Subcutaneous adipose tissue (tissue), 4 donors: Measurements from ENCODE around the gene PPARA. TPM values are rescaled to one million over a fixed set of nuclear protein-coding genes. Genes with fewer than 3 reads are reported as not detected.

Source experiments
- CTCF ChIP-seq: fragments of 450-650 bp; IDR thresholded peaks from one replicate; pipeline ENCODE4 v1.5.1; 2016; ENCODE audit warnings: low read depth, mild to moderate bottlenecking, control low read depth, antibody characterized with exemption, moderate library complexity
- total RNA-seq, 4 donors: library from RNA; depleted of rRNA; stranded (reverse); fragments of >200 nt; gene quantifications; one replicate each; pipeline ENCODE4 v1.1.0, GENCODE V29; 2016

The PPARA gene
- total RNA-seq, 4 donors from 2014 or later, result 23.5 to 51.0 (median 36.0) TPM

DNA sequence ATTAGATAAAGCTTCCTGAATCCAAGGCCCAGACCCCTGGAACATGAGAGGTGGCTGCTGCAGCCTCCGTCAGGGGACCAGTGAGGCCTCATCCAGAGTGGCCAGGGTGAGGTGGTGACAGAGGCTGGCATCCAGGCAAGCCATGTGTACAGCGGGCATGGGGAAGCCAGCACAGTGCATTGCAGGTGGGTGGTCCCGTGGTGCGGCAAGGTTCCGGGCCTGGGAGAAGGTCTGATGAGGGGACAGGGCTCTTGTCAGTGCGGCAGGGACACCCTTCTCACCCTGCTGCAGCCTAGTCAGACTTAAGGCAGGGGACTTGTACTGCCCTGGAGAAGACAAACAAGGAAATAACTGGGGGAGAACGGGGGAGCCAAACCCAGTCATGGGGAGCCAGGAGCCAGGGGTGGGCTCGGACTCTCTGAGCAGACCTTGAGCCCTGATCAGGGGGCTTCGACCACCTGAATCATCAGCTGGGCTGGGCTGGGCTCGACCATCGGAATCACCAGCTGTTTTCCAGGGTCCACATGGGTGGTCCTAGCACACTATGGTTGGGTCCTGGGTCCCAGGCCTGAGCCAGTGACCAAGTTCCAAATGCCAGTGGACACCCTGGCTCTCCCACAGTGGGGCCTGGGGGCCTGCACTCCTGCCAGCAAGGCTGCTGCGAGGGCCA is 122.6 kb downstream of the PPARA start:
- TF ChIP-seq CTCF, result no peak

- no peak for TF ChIP-seq CTCF
These were observed 123.3 kb downstream of the PPARA start for GRCh38 chr22:46273432-46274148.

DNA sequence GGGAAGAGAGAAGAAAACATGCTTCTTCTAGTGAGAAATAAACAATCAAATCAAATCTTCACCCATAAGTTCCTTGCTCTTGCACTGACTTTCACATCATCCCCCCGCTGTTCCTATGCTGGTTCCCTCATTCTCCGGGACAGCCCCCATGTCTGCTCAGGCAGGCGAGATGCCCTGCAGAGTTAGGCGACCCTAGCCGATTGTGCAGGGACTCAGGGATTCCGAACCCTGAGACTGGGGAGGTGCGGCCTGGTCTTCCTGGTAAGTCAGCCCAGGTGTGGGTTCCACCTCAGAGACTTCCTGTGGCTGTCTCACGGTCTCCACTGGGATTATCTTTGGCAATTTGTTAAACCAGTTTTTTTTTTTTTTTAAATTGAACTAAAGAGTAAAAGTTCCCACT is 124.1 kb downstream of the PPARA start:
- TF ChIP-seq CTCF, result no peak

DNA sequence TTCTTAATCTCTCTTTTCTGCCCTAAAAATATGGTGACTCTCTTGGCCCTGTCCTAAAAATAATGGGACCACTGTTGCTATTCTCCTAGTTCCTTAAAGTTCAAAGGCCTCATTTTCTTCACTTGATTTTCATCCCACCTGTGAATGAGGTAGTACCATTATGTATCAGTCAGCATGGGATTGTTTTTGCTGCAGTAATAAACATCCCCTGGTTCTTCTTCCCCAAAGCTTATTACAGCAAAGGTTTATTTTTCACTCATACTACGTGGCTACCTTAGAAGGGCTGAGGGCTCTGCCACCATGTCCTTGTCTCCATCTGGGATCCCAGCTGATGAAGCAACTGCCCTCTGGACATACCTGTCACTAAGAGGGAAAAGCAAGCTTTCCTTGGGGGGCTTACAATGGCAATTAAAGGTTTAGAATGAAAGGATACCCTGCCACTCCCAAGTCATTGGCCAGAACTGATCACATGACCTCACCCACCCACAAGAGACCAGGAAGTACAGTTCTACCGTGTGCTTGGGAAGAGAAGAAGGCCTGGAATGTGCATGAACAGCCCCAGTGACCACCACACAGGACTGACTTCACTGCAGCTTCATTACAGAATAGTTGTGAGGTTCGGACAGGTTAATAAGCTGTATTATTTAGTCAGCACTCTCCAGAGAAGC is 125.3 kb downstream of the PPARA start:
- TF ChIP-seq CTCF, result no peak

- no peak for TF ChIP-seq CTCF
These were observed 126.2 kb downstream of the PPARA start for GRCh38 chr22:46276563-46276962.

DNA sequence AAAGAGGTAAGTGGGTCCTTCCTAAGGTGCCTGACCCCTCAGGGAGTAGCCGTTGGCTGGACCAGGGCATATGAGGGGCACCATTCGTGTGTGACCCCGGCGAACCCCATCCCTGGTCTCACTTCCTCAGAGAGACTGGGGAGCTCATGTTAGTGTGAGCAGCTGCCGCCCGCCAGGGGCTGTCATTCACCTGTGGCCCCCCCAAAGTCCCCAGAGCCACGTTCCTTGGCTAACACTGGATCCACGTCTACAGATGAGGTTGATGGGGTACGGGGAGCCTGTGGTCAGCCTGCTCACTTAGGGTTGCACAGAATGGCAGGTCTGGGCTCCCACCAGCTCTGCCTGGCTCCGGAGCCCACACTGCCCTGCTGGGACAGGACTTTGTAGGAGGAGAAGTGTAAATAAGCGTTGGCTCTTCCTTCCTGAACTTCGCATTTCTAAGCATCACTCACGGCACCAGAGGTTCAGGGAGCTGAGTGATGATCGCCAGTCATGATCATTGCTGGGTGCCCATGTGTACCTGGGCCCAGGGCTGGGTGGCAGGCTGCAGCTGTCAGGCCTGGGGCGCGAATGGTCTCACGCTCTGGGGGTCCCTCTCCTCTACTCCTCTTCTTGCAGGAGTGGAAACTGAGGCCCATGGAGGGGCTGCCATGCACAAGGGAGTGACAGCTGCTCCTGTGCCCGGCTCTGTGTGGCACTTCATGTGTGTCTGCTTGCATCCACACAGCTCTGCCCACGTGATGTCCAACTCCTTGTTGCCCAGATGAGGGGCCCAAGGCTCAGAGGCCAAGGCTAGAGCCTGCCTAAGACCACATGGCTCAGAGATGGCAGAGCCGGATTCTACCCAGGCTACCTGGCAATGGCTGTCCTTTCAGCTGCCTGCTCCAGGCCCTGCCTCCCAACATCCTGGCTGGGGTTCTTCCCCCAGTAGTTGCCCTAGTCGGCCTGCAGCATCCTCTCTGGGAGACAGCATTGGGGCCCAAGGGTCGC is 128.6 kb downstream of the PPARA start:
- no peak for TF ChIP-seq CTCF
